GM21528 (cell line): ENCODE measurements around the gene GRIK2.

Source experiments
- ATAC-seq: cut with Tn5 transposase; IDR thresholded peaks from one replicate; pipeline ENCODE4 v1.9.1; 2021; ENCODE audit warnings: mild to moderate bottlenecking, moderate library complexity; ENCODE audit not compliant: unreplicated experiment, low FRiP score

The GRIK2 gene

GRCh38 chr6:101531538-101531937, 138.0 kb downstream of the GRIK2 start:
- no peak for ATAC-seq

- ATAC-seq = no peak
These were observed 140.9 kb downstream of the GRIK2 start for GRCh38 chr6:101534386-101534785.

- ATAC-seq = no peak
These were observed 141.3 kb downstream of the GRIK2 start for GRCh38 chr6:101534821-101535220.

GRCh38 chr6:101537753-101538316, 144.3 kb downstream of the GRIK2 start:
- no peak for ATAC-seq

- ATAC-seq = no peak
These were observed 146.2 kb downstream of the GRIK2 start for GRCh38 chr6:101539510-101540245.

GRCh38 chr6:101541894-101542293, 148.4 kb downstream of the GRIK2 start:
- no peak for ATAC-seq

- ATAC-seq = no peak
These were observed 150.3 kb downstream of the GRIK2 start for GRCh38 chr6:101543796-101544195.

GRCh38 chr6:101544286-101544685, 150.8 kb downstream of the GRIK2 start:
- no peak for ATAC-seq

- ATAC-seq = no peak
These were observed 151.7 kb downstream of the GRIK2 start for GRCh38 chr6:101545191-101545590.

- no peak for ATAC-seq
These were observed 156.9 kb downstream of the GRIK2 start for GRCh38 chr6:101550451-101550850.

- no peak for ATAC-seq
These were observed 160.7 kb downstream of the GRIK2 start for GRCh38 chr6:101554231-101554630.

- ATAC-seq = no peak
These were observed 165.2 kb downstream of the GRIK2 start for GRCh38 chr6:101558712-101559111.

GRCh38 chr6:101572627-101573026, 179.1 kb downstream of the GRIK2 start:
- no peak for ATAC-seq

- ATAC-seq = no peak
These were observed 183.6 kb downstream of the GRIK2 start for GRCh38 chr6:101577091-101577490.

GRCh38 chr6:101578306-101578705, 184.8 kb downstream of the GRIK2 start:
- ATAC-seq = no peak

- ATAC-seq = no peak
These were observed 189.3 kb downstream of the GRIK2 start for GRCh38 chr6:101582792-101583191.

- no peak for ATAC-seq
These were observed 192.0 kb downstream of the GRIK2 start for GRCh38 chr6:101585501-101585900.

GRCh38 chr6:101588343-101588742, 194.8 kb downstream of the GRIK2 start:
- ATAC-seq = no peak

GRCh38 chr6:101595276-101595675, 201.8 kb downstream of the GRIK2 start:
- no peak for ATAC-seq

GRCh38 chr6:101597693-101598092, 204.2 kb downstream of the GRIK2 start:
- no peak for ATAC-seq

GRCh38 chr6:101605426-101605825, 211.9 kb downstream of the GRIK2 start:
- no peak for ATAC-seq

- no peak for ATAC-seq
These were observed 212.4 kb downstream of the GRIK2 start for GRCh38 chr6:101605874-101606273.
